Measurements from ENCODE around the gene NPC2. TPM values are rescaled to one million over a fixed set of nuclear protein-coding genes. Genes with fewer than 3 reads are reported as not detected.

NPC2 gene
- total RNA-seq, 4 donors from 2014 or later = 271 to 717 (median 546) TPM

GRCh38 chr14:74482571-74482970 is 10.5 kb downstream of the NPC2 start:
- DNase-seq (ENCODE audit: low spot score) = no peak
- no peak for TF ChIP-seq CTCF (IDR thresholded peaks at IDR 0.05)
- no peak for ATAC-seq (ENCODE audit: low FRiP score)

DNA sequence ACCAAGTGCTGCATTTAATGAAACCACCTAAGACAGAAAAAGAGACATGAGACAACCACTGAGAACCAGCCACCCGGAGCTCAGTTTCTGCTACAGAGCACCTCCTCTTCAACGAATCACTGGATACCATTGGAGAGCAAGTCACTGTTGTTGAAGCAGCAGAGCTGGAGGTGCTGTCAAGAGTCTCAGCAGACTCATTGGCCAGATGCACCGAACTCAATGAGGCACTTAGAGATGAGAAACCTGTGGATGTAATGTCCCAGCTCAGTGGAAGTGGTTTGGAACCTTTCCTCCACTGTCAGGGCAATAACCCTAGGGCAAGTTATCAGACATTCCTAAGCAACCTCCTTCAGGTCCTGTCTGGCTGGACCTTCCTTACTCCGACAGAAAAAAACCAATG is 13.1 kb downstream of the NPC2 start:
- ATAC-seq (ENCODE audit: low FRiP score) (no peak), DNase-seq (ENCODE audit: low spot score) (no peak)
- TF ChIP-seq CTCF (IDR thresholded peaks at IDR 0.05) = no peak

- ATAC-seq (ENCODE audit: low FRiP score) = no peak
- no peak for TF ChIP-seq CTCF (IDR thresholded peaks at IDR 0.05)
- no peak for DNase-seq (ENCODE audit: low spot score)
Measured at GRCh38 chr14:74478996-74479635, 14.0 kb downstream of the NPC2 start.

- ATAC-seq (ENCODE audit: low FRiP score) = no peak
- no peak for DNase-seq (ENCODE audit: low spot score)
- TF ChIP-seq CTCF (IDR thresholded peaks at IDR 0.05) = no peak
Measured at GRCh38 chr14:74476607-74477006, 16.5 kb downstream of the NPC2 start.

DNA sequence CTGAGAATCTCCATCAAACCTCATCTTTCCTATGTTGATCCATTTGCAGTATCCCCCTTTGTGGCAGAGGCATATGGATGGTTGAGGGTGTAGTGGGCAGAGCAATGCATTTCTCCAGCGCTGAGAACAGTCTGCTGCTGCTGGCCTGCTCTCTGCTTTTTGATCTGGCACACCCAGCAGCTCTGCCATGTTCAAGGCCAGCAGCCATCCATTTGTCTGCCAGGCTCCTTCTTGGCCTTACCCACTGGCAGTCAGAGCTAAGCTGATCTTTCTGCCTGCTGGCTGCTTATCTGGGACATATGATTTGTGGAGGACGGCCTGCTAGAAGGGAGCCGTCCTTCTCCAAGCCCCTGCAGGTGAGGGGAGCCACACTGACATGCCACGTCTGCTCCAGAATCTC is 17.0 kb downstream of the NPC2 start:
- TF ChIP-seq CTCF (IDR thresholded peaks at IDR 0.05) = no peak
- ATAC-seq (ENCODE audit: low FRiP score) (no peak), DNase-seq (ENCODE audit: low spot score) (no peak)

GRCh38 chr14:74475678-74476077 is 17.4 kb downstream of the NPC2 start:
- ATAC-seq (ENCODE audit: low FRiP score) (peak; percentile 69), DNase-seq (ENCODE audit: low spot score) (no peak)
- TF ChIP-seq CTCF (IDR thresholded peaks at IDR 0.05) = no peak

- no peak for ATAC-seq (ENCODE audit: low FRiP score)
- no peak for DNase-seq (ENCODE audit: low spot score)
- no peak for TF ChIP-seq CTCF (IDR thresholded peaks at IDR 0.05)
Measured at GRCh38 chr14:74474376-74474775, 18.7 kb downstream of the NPC2 start.
